Measurements from ENCODE around the gene MAPK9.

- TF ChIP-seq, protein P1, sequence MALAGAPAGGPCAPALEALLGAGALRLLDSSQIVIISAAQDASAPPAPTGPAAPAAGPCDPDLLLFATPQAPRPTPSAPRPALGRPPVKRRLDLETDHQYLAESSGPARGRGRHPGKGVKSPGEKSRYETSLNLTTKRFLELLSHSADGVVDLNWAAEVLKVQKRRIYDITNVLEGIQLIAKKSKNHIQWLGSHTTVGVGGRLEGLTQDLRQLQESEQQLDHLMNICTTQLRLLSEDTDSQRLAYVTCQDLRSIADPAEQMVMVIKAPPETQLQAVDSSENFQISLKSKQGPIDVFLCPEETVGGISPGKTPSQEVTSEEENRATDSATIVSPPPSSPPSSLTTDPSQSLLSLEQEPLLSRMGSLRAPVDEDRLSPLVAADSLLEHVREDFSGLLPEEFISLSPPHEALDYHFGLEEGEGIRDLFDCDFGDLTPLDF (CRISPR knock-in tag; IDR thresholded peaks at IDR 0.05), result no peak
- TF ChIP-seq EP300 (IDR thresholded peaks at IDR 0.05; ENCODE audit: low read length), result no peak
- TF ChIP-seq POLR2AphosphoS5 (IDR thresholded peaks at IDR 0.05; ENCODE audit: control insufficient read depth, insufficient read depth, low read depth, low read length), result no peak
- TF ChIP-seq BRCA1 (IDR thresholded peaks at IDR 0.05), result no peak
- TF ChIP-seq BRCA1 (CRISPR knock-in tag; IDR thresholded peaks at IDR 0.05), result no peak
- TF ChIP-seq CTCF (IDR thresholded peaks at IDR 0.05 in 2 of 3, conservative IDR thresholded peaks at IDR 0.05 in 1 of 3; ENCODE audit: insufficient read depth in 2 of 3, low read depth in 1 of 3, low read length in 3 of 3), result no peak
- TF ChIP-seq RERE (CRISPR knock-in tag; IDR thresholded peaks at IDR 0.05; ENCODE audit: borderline replicate concordance), result no peak
- no peak for TF ChIP-seq RCOR1 (IDR thresholded peaks at IDR 0.05; ENCODE audit: borderline replicate concordance in 1 of 2, low read depth in 2 of 2, low read length in 2 of 2)
- TF ChIP-seq ZKSCAN1 (IDR thresholded peaks at IDR 0.05; ENCODE audit: low read depth, low read length), result no peak
- TF ChIP-seq ZZZ3 (IDR thresholded peaks at IDR 0.05), result no peak
- no peak for TF ChIP-seq ZNF717 (CRISPR knock-in tag; IDR thresholded peaks at IDR 0.05)
These were observed 8.8 kb downstream of the MAPK9 start for GRCh38 chr5:180283026-180283615.

Data from K562 (cell line).